Adrenal gland (tissue), 12 donors: ENCODE measurements around the gene LIPC. TPM values are rescaled to one million over a fixed set of nuclear protein-coding genes. Genes with fewer than 3 reads are reported as not detected.

Experiments
- DNase-seq, 7 donors: peaks; one replicate each; pipeline ENCODE4 v3.0.0-alpha.2; 2019 to 2020
- H3K27ac ChIP-seq, 5 donors: fragments of 200-600 bp; sonication (generic) in 4 of 5; 1 replicate in 3 of 5; 2 replicates in 2 of 5; pipeline versions ENCODE4 v1.5.1 to v1.8.0; 2016 to 2020; ENCODE audit warnings: mild to moderate bottlenecking in 1 of 5
- H3K27me3 ChIP-seq: fragments of 200-600 bp; 2 replicates; pipeline ENCODE4 v1.8.0; 2021
- H3K36me3 ChIP-seq, 2 donors: fragments of 200-600 bp; replicated peaks in 1 of 2; 1 replicate in 1 of 2; 2 replicates in 1 of 2; pipeline versions ENCODE4 v1.5.1 to v1.8.0; 2018 to 2022
- H3K4me1 ChIP-seq, 2 donors: fragments of 200-600 bp; replicated peaks in 1 of 2; 1 replicate in 1 of 2; 2 replicates in 1 of 2; pipeline versions ENCODE4 v1.5.1 to v1.8.0; 2018 to 2021
- H3K4me3 ChIP-seq, 4 donors: fragments of 200-600 bp; sonication (generic) in 3 of 4; one replicate each; pipeline ENCODE4 v1.5.1; 2016 to 2018
- H3K9me3 ChIP-seq, 3 donors: fragments of 200-600 bp; sonication (generic) in 1 of 3; replicated peaks in 1 of 3; 1 replicate in 2 of 3; 2 replicates in 1 of 3; pipeline versions ENCODE4 v1.5.1 to v1.8.0; 2016 to 2021
- POLR2A ChIP-seq, 2 donors: fragments of 450-650 bp; IDR thresholded peaks; one replicate each; pipeline ENCODE4 v1.6.1; 2017; ENCODE audit warnings: antibody characterized with exemption in 2 of 2, mild to moderate bottlenecking in 2 of 2, moderate library complexity in 1 of 2
- WGBS, 4 donors: extraction: QIAGEN DNeasy Blood & Tissue Kit in 2 of 4; methylation state at CpG; one replicate each; pipeline versions ENCODE4 v1.1.5 to v1.1.7; 2013 to 2017; 5-methylcytosine and 5-hydroxymethylcytosine counted together
- intact Hi-C, 2 donors: fragments of 100-400 bp; cut with DNase I; formaldehyde crosslinking; loops; one replicate each; pipeline versions ENCODE4 v1.14.1 to v1.15.0; 2022 to 2023
- polyA plus RNA-seq, 3 donors: library from polyadenylated mRNA; stranded (reverse); fragments of 200-250 nt in 2 of 3; fragments of 350-450 nt in 1 of 3; fragmentation: Illumina TruSeq in 1 of 3; extraction: RNeasy Lipid Tissue Mini Kit (QIAGEN cat#74804) in 1 of 3; gene quantifications; one replicate each; pipeline ENCODE4 v1.2.3, GENCODE V29; 2013 to 2014
- total RNA-seq, 9 donors: library from RNA; depleted of rRNA in 4 of 9; stranded (reverse); fragments of >200 nt in 4 of 9; fragments of 120-200 nt in 1 of 9; fragmentation: NEBNext Ultra II Directional in 1 of 9; extraction: Animal tissue kit (Norgen Biotek cat#: 25700) in 1 of 9; gene quantifications; one replicate each; pipeline versions ENCODE4 v1.1.0 to v1.2.4, GENCODE V29; 2013 to 2023
- TF ChIP-seq, protein P1 (sequence below), 6 experiments: fragments of 450-650 bp in 4 of 6; fragments of 200-600 bp in 2 of 6; sonication (generic) in 1 of 6; IDR thresholded peaks; 1 replicate in 5 of 6; 2 replicates in 1 of 6; pipeline versions ENCODE4 v1.5.1 to v1.8.0; 2016 to 2021; ENCODE audit warnings: antibody characterized with exemption in 6 of 6, mild to moderate bottlenecking in 2 of 6, moderate library complexity in 1 of 6
- donor health status: healthy with polysubstance abuse.
- donor health status: Bipolar disorder and iron deficiency.
- donor health status: DM: yes; HTN: yes; CAD: no.
- donor health status: DM: no; HTN: no; CAD: no.
- donor health status: DM: no; HTN: no; CAD: no.
- donor health status: DM: yes; HTN: yes; CAD: no.

LIPC gene
- total and polyA plus RNA-seq, 12 donors = 0.11 to 1.0 (median 0.24) TPM; not detected in 5

- TF ChIP-seq, protein P1, sequence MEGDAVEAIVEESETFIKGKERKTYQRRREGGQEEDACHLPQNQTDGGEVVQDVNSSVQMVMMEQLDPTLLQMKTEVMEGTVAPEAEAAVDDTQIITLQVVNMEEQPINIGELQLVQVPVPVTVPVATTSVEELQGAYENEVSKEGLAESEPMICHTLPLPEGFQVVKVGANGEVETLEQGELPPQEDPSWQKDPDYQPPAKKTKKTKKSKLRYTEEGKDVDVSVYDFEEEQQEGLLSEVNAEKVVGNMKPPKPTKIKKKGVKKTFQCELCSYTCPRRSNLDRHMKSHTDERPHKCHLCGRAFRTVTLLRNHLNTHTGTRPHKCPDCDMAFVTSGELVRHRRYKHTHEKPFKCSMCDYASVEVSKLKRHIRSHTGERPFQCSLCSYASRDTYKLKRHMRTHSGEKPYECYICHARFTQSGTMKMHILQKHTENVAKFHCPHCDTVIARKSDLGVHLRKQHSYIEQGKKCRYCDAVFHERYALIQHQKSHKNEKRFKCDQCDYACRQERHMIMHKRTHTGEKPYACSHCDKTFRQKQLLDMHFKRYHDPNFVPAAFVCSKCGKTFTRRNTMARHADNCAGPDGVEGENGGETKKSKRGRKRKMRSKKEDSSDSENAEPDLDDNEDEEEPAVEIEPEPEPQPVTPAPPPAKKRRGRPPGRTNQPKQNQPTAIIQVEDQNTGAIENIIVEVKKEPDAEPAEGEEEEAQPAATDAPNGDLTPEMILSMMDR (IDR thresholded peaks at IDR 0.05) = no peak
- peak in 1 of 2 donors; percentile 66 for TF ChIP-seq POLR2A (IDR thresholded peaks at IDR 0.05)
- H3K36me3 ChIP-seq = no peaks in the 10 kb centered on the region
- peaks cover 10 to 18% of the 10 kb centered on the region in 2 donors for H3K4me1 ChIP-seq
- no peak overlapping the region for H3K4me3 ChIP-seq
- no peaks in the 10 kb centered on the region for H3K9me3 ChIP-seq
- DNase-seq = peak; percentile 77 to 93 (median 92)
- peak overlapping the region; percentile 73 to 93 (median 78) for H3K27ac ChIP-seq
- WGBS, 4 donors = 36 to 63% (median 40%) methylated on average over 13 of the region's 13 CpGs
- intact Hi-C loops = loop anchor here in 1 of 2 donors (10.0 kb wide), 1 partner anchor 112 kb away; the partner anchor contains the start of gene LIPC
- H3K27me3 ChIP-seq = no peaks in the 10 kb centered on the region
Observed at GRCh38 chr15:58546635-58547627, 115.1 kb downstream of the LIPC start.

GRCh38 chr15:58547628-58548307, 116.0 kb downstream of the LIPC start:
- Histone ChIP-seq H3K27me3 (no peaks in the 10 kb centered on the region), H3K27ac (peak overlapping the region in 3 of 5 donors; percentile 23 to 86 (median 75)), H3K4me1 (peaks cover 10 to 20% of the 10 kb centered on the region in 2 donors), H3K36me3 (no peaks in the 10 kb centered on the region), H3K4me3 (no peak overlapping the region), H3K9me3 (no peaks in the 10 kb centered on the region)
- 89 to 96% (median 94%) methylated on average over 9 of the region's 9 CpGs for WGBS, 4 donors
- TF ChIP-seq, protein P1 (IDR thresholded peaks at IDR 0.05) = no peak
- TF ChIP-seq POLR2A (IDR thresholded peaks at IDR 0.05) = no peak
- DNase-seq = peak in 1 of 7 donors; percentile 50
- intact Hi-C loops = loop anchor here in 1 of 2 donors (10.0 kb wide), 1 partner anchor 113 kb away; the partner anchor contains the start of gene LIPC

DNA sequence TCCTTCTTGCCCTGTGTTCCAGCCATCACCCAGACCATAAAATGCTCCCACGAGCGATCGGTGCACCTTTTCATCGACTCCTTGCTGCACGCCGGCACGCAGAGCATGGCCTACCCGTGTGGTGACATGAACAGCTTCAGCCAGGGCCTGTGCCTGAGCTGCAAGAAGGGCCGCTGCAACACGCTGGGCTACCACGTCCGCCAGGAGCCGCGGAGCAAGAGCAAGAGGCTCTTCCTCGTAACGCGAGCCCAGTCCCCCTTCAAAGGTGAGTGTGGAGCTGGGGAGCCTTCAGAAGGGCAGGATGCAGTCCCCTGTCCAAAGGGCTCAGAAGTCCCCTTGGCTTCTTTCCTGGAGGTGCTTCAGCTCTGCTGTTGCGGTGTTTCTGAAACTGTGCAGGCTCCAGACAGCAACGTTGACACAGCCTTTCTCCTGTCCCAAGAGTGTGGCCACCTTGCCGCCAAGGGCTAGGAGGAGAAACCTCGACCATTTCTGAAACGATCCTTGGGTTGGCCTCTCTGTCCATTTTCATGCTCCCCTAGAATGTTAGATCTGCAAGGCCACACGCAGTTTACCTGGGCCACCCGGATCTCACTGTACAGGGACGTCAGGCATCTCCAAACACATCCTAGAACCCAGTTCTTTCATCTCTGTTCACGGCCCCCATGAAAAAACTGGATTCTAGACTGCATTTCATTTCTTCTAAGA, 116.7 kb downstream of the LIPC start:
- 92 to 97% (median 94%) methylated on average over 13 to 26 of the region's 26 CpGs for WGBS, 4 donors
- H3K27ac ChIP-seq = no peak overlapping the region
- peak in 1 of 7 donors; percentile 48 for DNase-seq
- H3K4me3 ChIP-seq = no peak overlapping the region
- no peaks in the 10 kb centered on the region for H3K36me3 ChIP-seq
- TF ChIP-seq, protein P1 (IDR thresholded peaks at IDR 0.05) = no peak
- TF ChIP-seq POLR2A (IDR thresholded peaks at IDR 0.05) = no peak
- H3K27me3 ChIP-seq = no peaks in the 10 kb centered on the region
- H3K4me1 ChIP-seq = peaks cover 10 to 20% of the 10 kb centered on the region in 2 donors
- H3K9me3 ChIP-seq = no peaks in the 10 kb centered on the region
- intact Hi-C loops = loop anchor here in 1 of 2 donors (10.0 kb wide), 1 partner anchor 114 kb away; the partner anchor contains the start of gene LIPC
